AG09309 (cell line): Measurements from ENCODE around the gene NR4A2.

ENCODE experiments used
- DNase-seq: peaks from one replicate; pipeline ENCODE4 v3.0.0-alpha.2; 2010; ENCODE audit warnings: low read depth
- H3K4me3 ChIP-seq: 2 replicates; pipeline ENCODE4 v1.5.1; 2011; ENCODE audit warnings: mild to moderate bottlenecking, low read depth, low read length, moderate library complexity; ENCODE audit not compliant: control insufficient read depth
- TF ChIP-seq, protein P1 (sequence below): IDR thresholded peaks from 2 replicates; pipeline ENCODE4 v1.5.1; 2011; ENCODE audit warnings: mild to moderate bottlenecking, low read depth, low read length, inconsistent platforms; ENCODE audit not compliant: insufficient read depth, control insufficient read depth; ENCODE audit errors: missing control alignments

Gene NR4A2

DNA sequence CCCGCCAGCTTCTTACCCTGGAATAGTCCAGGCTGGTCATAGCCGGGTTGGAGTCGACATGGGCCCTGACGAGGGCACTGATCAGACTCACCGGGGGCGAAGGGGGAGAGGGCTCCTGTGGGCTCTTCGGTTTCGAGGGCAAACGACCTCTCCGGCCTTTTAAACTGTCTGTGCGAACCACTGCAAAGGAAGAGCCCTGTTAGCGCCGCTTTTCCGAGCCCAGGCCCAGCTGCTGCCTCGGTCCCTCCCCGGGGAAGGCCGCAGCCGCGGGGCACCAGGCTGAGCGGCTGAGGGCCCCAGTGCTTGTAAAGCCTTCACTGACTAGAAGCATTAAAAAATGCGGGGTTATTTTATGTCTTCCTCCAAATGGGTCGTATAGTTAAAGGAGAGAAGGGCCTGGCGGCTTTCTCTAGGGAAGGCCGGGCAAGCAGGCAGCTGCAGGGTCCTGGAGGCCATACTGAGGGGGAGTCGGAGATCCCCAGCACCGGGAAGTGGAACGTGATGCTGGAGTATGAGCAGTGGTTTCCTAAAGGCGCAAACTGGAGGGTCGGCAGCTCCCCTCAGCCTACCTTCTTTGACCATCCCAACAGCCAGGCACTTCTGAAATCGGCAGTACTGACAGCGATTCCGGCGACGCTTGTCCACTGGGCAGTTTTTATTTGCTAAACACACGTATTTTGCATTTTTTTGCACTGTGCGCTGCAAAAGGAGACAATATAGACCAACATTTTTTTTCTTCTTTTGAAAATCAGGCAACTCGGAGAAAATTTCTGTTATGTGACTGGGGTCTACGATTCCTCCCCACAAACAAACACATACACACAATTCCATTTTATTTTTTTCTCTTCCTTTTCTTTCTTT, 4.5 kb downstream of the NR4A2 start:
- H3K4me3 ChIP-seq, result no peak overlapping the region
- DNase-seq, result no peak

GRCh38 chr2:156326526-156327095, 5.9 kb downstream of the NR4A2 start:
- DNase-seq, result no peak
- TF ChIP-seq, protein P1, sequence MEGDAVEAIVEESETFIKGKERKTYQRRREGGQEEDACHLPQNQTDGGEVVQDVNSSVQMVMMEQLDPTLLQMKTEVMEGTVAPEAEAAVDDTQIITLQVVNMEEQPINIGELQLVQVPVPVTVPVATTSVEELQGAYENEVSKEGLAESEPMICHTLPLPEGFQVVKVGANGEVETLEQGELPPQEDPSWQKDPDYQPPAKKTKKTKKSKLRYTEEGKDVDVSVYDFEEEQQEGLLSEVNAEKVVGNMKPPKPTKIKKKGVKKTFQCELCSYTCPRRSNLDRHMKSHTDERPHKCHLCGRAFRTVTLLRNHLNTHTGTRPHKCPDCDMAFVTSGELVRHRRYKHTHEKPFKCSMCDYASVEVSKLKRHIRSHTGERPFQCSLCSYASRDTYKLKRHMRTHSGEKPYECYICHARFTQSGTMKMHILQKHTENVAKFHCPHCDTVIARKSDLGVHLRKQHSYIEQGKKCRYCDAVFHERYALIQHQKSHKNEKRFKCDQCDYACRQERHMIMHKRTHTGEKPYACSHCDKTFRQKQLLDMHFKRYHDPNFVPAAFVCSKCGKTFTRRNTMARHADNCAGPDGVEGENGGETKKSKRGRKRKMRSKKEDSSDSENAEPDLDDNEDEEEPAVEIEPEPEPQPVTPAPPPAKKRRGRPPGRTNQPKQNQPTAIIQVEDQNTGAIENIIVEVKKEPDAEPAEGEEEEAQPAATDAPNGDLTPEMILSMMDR, result no peak
- H3K4me3 ChIP-seq, result no peak overlapping the region

More for the DNA sequence above, 4.5 kb downstream of the NR4A2 start:
- TF ChIP-seq, protein P1, result no peak

GRCh38 chr2:156325688-156326525, 6.6 kb downstream of the NR4A2 start:
- no peak overlapping the region for H3K4me3 ChIP-seq
- TF ChIP-seq, protein P1, result no peak
- DNase-seq, result no peak

DNA sequence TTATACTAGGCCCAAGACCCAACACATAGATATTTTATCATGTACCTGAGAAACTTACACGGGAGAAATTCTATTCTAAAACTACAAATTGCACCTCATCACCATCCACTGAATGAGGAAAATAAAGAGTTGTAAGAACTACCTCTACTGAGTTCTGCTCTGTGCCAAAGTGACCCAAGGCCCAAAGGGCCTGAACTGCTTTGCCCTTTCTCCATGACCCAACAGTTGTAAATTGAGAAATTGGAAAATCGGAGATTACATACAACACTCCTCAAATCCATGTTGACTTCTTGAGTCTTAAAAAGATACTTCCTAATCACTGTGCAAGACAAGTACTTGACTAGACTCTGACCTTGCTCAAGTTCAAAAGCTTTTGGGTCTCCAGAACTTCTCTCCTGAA, 8.8 kb downstream of the NR4A2 start:
- no peak overlapping the region for H3K4me3 ChIP-seq

GRCh38 chr2:156322686-156323231, 9.8 kb downstream of the NR4A2 start:
- no peak for DNase-seq
- TF ChIP-seq, protein P1, result no peak
- no peak overlapping the region for H3K4me3 ChIP-seq

More for the DNA sequence above, 8.8 kb downstream of the NR4A2 start:
- DNase-seq, result no peak
- TF ChIP-seq, protein P1, result no peak

GRCh38 chr2:156322051-156322685, 10.4 kb downstream of the NR4A2 start:
- TF ChIP-seq, protein P1, result no peak
- DNase-seq, result no peak
- H3K4me3 ChIP-seq, result no peak overlapping the region
